HEK293 (cell line): ENCODE data around the gene PAQR5.

ENCODE experiments used
- CTCF ChIA-PET: fragments of 350-600 bp; formaldehyde crosslinking; extraction: SDS; loops from one replicate; lab custom pipeline; 2021; ENCODE audit warnings: antibody characterized with exemption; lab: Yijun Ruan, JAX
- POLR2A ChIA-PET: fragments of 300-600 bp; formaldehyde crosslinking; extraction: SDS; loops from one replicate; lab custom pipeline; 2020; ENCODE audit warnings: antibody characterized with exemption, inconsistent platforms; lab: Yijun Ruan, JAX
- H3K27ac ChIP-seq: fragments of 200-500 bp; sonication (Bioruptor generic); 2 replicates; pipeline ENCODE4 v1.5.1; 2014; ENCODE audit warnings: low read depth, low read length, control low read depth, inconsistent platforms; ENCODE audit errors: extremely low read depth
- H3K36me3 ChIP-seq, 2 experiments: fragments of 200-500 bp in 1 of 2; sonication (Bioruptor generic) in 1 of 2; 1 replicate in 1 of 2; 2 replicates in 1 of 2; pipeline ENCODE4 v1.5.1; 2014 to 2017; ENCODE audit warnings: inconsistent platforms in 2 of 2, low read length in 2 of 2; ENCODE audit not compliant: control insufficient read depth in 2 of 2, insufficient read depth in 1 of 2
- H3K4me1 ChIP-seq: fragments of 200-500 bp; sonication (Bioruptor generic); 2 replicates; pipeline ENCODE4 v1.5.1; 2014; ENCODE audit warnings: mild to moderate bottlenecking, low read length, inconsistent platforms; ENCODE audit not compliant: control insufficient read depth, insufficient read depth
- H3K4me3 ChIP-seq: 2 replicates; pipeline ENCODE4 v1.5.1; 2011; ENCODE audit warnings: low read depth, mild to moderate bottlenecking, control low read depth, low read length, moderate library complexity
- H3K9me3 ChIP-seq: fragments of 200-500 bp; sonication (Bioruptor generic); 2 replicates; pipeline ENCODE4 v1.5.1; 2014; ENCODE audit warnings: low read depth, low read length, inconsistent platforms; ENCODE audit not compliant: control insufficient read depth, insufficient read depth
- HOXC10 ChIP-seq: sonication (generic); formaldehyde crosslinking; IDR thresholded peaks from 2 replicates; pipeline ENCODE4 v1.8.1; 2023; ENCODE audit warnings: mild to moderate bottlenecking, missing genetic modification reagents
- MYNN ChIP-seq: fragments of 450-650 bp; formaldehyde crosslinking; IDR thresholded peaks from 2 replicates; pipeline ENCODE4 v1.5.1; 2016; ENCODE audit warnings: missing biosample characterization, missing genetic modification characterization, borderline replicate concordance
- OSR2 ChIP-seq: fragments of 450-650 bp; formaldehyde crosslinking; IDR thresholded peaks from 2 replicates; pipeline ENCODE4 v1.5.1; 2016; ENCODE audit warnings: missing biosample characterization, missing genetic modification characterization
- PRDM2 ChIP-seq: fragments of 450-650 bp; formaldehyde crosslinking; IDR thresholded peaks from 2 replicates; pipeline ENCODE4 v1.5.1; 2016; ENCODE audit warnings: missing biosample characterization, missing genetic modification characterization, borderline replicate concordance
- SALL2 ChIP-seq: fragments of 450-650 bp; formaldehyde crosslinking; IDR thresholded peaks from 2 replicates; pipeline ENCODE4 v1.5.0; 2017; ENCODE audit warnings: missing biosample characterization, mild to moderate bottlenecking, missing genetic modification characterization, borderline replicate concordance
- TSHZ1 ChIP-seq: fragments of 450-650 bp; formaldehyde crosslinking; IDR thresholded peaks from 2 replicates; pipeline ENCODE4 v1.5.1; 2016; ENCODE audit warnings: missing biosample characterization, missing genetic modification characterization, borderline replicate concordance
- ZBTB10 ChIP-seq: fragments of 450-650 bp; formaldehyde crosslinking; IDR thresholded peaks from 2 replicates; pipeline ENCODE4 v1.5.1; 2016; ENCODE audit warnings: missing biosample characterization, missing genetic modification characterization
- ZBTB7A ChIP-seq: fragments of 450-650 bp; formaldehyde crosslinking; IDR thresholded peaks from 2 replicates; pipeline ENCODE4 v1.5.1; 2016; ENCODE audit warnings: low read depth, missing biosample characterization, missing genetic modification characterization
- ZEB2 ChIP-seq: fragments of 450-650 bp; formaldehyde crosslinking; IDR thresholded peaks from 2 replicates; pipeline ENCODE4 v1.5.1; 2016; ENCODE audit warnings: missing biosample characterization, missing genetic modification characterization
- ZFP37 ChIP-seq: fragments of 450-650 bp; formaldehyde crosslinking; IDR thresholded peaks from 2 replicates; pipeline ENCODE4 v1.5.1; 2016; ENCODE audit warnings: missing biosample characterization, missing genetic modification characterization
- ZNF157 ChIP-seq: fragments of 450-650 bp; formaldehyde crosslinking; IDR thresholded peaks from 2 replicates; pipeline ENCODE4 v1.5.1; 2016; ENCODE audit warnings: missing biosample characterization, missing genetic modification characterization
- ZNF175 ChIP-seq: fragments of 450-650 bp; formaldehyde crosslinking; IDR thresholded peaks from 2 replicates; pipeline ENCODE4 v1.5.1; 2016; ENCODE audit warnings: missing biosample characterization, missing genetic modification characterization
- ZNF248 ChIP-seq: fragments of 450-650 bp; formaldehyde crosslinking; IDR thresholded peaks from 2 replicates; pipeline ENCODE4 v1.5.1; 2017; ENCODE audit warnings: missing biosample characterization, missing genetic modification characterization
- ZNF416 ChIP-seq: fragments of 450-650 bp; formaldehyde crosslinking; IDR thresholded peaks from 2 replicates; pipeline ENCODE4 v1.5.1; 2016; ENCODE audit warnings: missing biosample characterization, missing genetic modification characterization
- ZNF560 ChIP-seq: fragments of 450-650 bp; formaldehyde crosslinking; IDR thresholded peaks from 2 replicates; pipeline ENCODE4 v1.5.1; 2017; ENCODE audit warnings: missing biosample characterization, missing genetic modification characterization, borderline replicate concordance
- ZNF610 ChIP-seq: fragments of 450-650 bp; formaldehyde crosslinking; IDR thresholded peaks from 2 replicates; pipeline ENCODE4 v1.5.1; 2016; ENCODE audit warnings: missing biosample characterization, missing genetic modification characterization, borderline replicate concordance
- ZNF830 ChIP-seq: fragments of 450-650 bp; IDR thresholded peaks from 2 replicates; pipeline ENCODE4 v1.5.0; 2018; ENCODE audit warnings: missing biosample characterization, missing genetic modification characterization, low read depth, mild to moderate bottlenecking, moderate library complexity
- ZNF843 ChIP-seq: fragments of 450-650 bp; formaldehyde crosslinking; IDR thresholded peaks from 2 replicates; pipeline ENCODE4 v1.5.1; 2016; ENCODE audit warnings: missing biosample characterization, missing genetic modification characterization

Gene PAQR5

GRCh38 chr15:69314131-69314530, 15.4 kb downstream of the PAQR5 start:
- H3K27ac ChIP-seq = no peak overlapping the region
- CTCF ChIA-PET = interaction anchor here (0.6 kb wide), 1 partner anchor 248 kb away, joined by 3 read pairs; no protein-coding TSS in a partner anchor
- no peaks in the 10 kb centered on the region for H3K4me1 ChIP-seq
- no peak for TF ChIP-seq ZNF560 (tag by site-specific recombination)
- no peak for TF ChIP-seq SALL2 (tag by site-specific recombination)
- no peak for TF ChIP-seq ZBTB10
- no peak for TF ChIP-seq ZFP37 (tag by site-specific recombination)
- no peak for TF ChIP-seq ZNF157 (tag by site-specific recombination)
- TF ChIP-seq ZNF175 (tag by site-specific recombination) = no peak
- TF ChIP-seq MYNN = no peak
- no peak for TF ChIP-seq ZNF843
- no peak for TF ChIP-seq PRDM2 (tag by site-specific recombination)
- no peak for TF ChIP-seq ZBTB7A (tag by site-specific recombination)
- no peak for TF ChIP-seq ZNF248
- TF ChIP-seq HOXC10 (CRISPR knock-in tag) = no peak
- no peak for TF ChIP-seq ZNF610 (tag by site-specific recombination)
- TF ChIP-seq ZEB2 (tag by site-specific recombination) = no peak
- no peak for TF ChIP-seq OSR2
- H3K4me3 ChIP-seq = no peak overlapping the region
- H3K9me3 ChIP-seq = no peaks in the 10 kb centered on the region
- H3K36me3 ChIP-seq = no peaks in the 10 kb centered on the region
- POLR2A ChIA-PET = no interaction called here

GRCh38 chr15:69314736-69315135, 16.0 kb downstream of the PAQR5 start:
- H3K36me3 ChIP-seq = no peaks in the 10 kb centered on the region
- POLR2A ChIA-PET = no interaction called here
- no peak overlapping the region for H3K4me3 ChIP-seq
- H3K4me1 ChIP-seq = no peaks in the 10 kb centered on the region
- TF ChIP-seq ZNF416 (tag by site-specific recombination) = no peak
- no peak for TF ChIP-seq ZNF830 (tag by site-specific recombination)
- no peak for TF ChIP-seq TSHZ1 (tag by site-specific recombination)
- TF ChIP-seq, all 188 proteins: peak for 0
- Histone ChIP-seq H3K27ac (no peak overlapping the region), H3K9me3 (no peaks in the 10 kb centered on the region)
- CTCF ChIA-PET = interaction anchor here (0.6 kb wide), 1 partner anchor 11 kb away, joined by 3 read pairs; no protein-coding TSS in a partner anchor
